Limb (tissue), 2 donors: ENCODE data around the gene NOX3.
A peak's percentile ranks its signal among the peaks of the same experiment; 100 is the strongest.

Source experiments
- DNase-seq, 2 donors: peaks; one replicate each; pipeline ENCODE4 v3.0.0-alpha.2; 2016; ENCODE audit errors: extremely low spot score in 2 of 2

The NOX3 gene

GRCh38 chr6:155436981-155437749 lies 18.5 kb downstream of the NOX3 start:
- DNase-seq, result no peak

GRCh38 chr6:155434829-155435423 lies 20.7 kb downstream of the NOX3 start:
- DNase-seq, result no peak

- DNase-seq, result no peak
Observed at GRCh38 chr6:155434096-155434495, 21.5 kb downstream of the NOX3 start.

GRCh38 chr6:155432293-155432692 lies 23.3 kb downstream of the NOX3 start:
- no peak for DNase-seq

GRCh38 chr6:155429321-155429893 lies 26.2 kb downstream of the NOX3 start:
- no peak for DNase-seq

- no peak for DNase-seq
Observed at GRCh38 chr6:155426408-155426945, 29.2 kb downstream of the NOX3 start.

- DNase-seq, result no peak
Observed at GRCh38 chr6:155424181-155424580, 31.5 kb downstream of the NOX3 start.

GRCh38 chr6:155422635-155423034 lies 33.0 kb downstream of the NOX3 start:
- no peak for DNase-seq

- DNase-seq, result no peak
Observed at GRCh38 chr6:155420492-155420891, 35.1 kb downstream of the NOX3 start.

- no peak for DNase-seq
Observed at GRCh38 chr6:155419161-155419560, 36.5 kb downstream of the NOX3 start.

- DNase-seq, result peak in 1 of 2 donors; percentile 8
Observed at GRCh38 chr6:155418017-155418761, 37.5 kb downstream of the NOX3 start.

- no peak for DNase-seq
Observed at GRCh38 chr6:155417454-155417853, 38.2 kb downstream of the NOX3 start.

- no peak for DNase-seq
Observed at GRCh38 chr6:155415953-155416352, 39.7 kb downstream of the NOX3 start.

- no peak for DNase-seq
Observed at GRCh38 chr6:155414049-155414448, 41.6 kb downstream of the NOX3 start.

GRCh38 chr6:155412335-155412734 lies 43.3 kb downstream of the NOX3 start:
- DNase-seq, result no peak

GRCh38 chr6:155411154-155412052 lies 44.2 kb downstream of the NOX3 start:
- no peak for DNase-seq

- no peak for DNase-seq
Observed at GRCh38 chr6:155409391-155409790, 46.2 kb downstream of the NOX3 start.

- no peak for DNase-seq
Observed at GRCh38 chr6:155408981-155409380, 46.7 kb downstream of the NOX3 start.

GRCh38 chr6:155408231-155408630 lies 47.4 kb downstream of the NOX3 start:
- no peak for DNase-seq

- no peak for DNase-seq
Observed at GRCh38 chr6:155406801-155407200, 48.8 kb downstream of the NOX3 start.

GRCh38 chr6:155404937-155405336 lies 50.7 kb downstream of the NOX3 start:
- no peak for DNase-seq
